ENCODE data around the gene AIFM2.

- TF ChIP-seq POLR2AphosphoS5 (IDR thresholded peaks at IDR 0.05), result peak; percentile 66 to 75
- TF ChIP-seq, protein P1, sequence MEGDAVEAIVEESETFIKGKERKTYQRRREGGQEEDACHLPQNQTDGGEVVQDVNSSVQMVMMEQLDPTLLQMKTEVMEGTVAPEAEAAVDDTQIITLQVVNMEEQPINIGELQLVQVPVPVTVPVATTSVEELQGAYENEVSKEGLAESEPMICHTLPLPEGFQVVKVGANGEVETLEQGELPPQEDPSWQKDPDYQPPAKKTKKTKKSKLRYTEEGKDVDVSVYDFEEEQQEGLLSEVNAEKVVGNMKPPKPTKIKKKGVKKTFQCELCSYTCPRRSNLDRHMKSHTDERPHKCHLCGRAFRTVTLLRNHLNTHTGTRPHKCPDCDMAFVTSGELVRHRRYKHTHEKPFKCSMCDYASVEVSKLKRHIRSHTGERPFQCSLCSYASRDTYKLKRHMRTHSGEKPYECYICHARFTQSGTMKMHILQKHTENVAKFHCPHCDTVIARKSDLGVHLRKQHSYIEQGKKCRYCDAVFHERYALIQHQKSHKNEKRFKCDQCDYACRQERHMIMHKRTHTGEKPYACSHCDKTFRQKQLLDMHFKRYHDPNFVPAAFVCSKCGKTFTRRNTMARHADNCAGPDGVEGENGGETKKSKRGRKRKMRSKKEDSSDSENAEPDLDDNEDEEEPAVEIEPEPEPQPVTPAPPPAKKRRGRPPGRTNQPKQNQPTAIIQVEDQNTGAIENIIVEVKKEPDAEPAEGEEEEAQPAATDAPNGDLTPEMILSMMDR (IDR thresholded peaks at IDR 0.05), result peak in 3 of 6 experiments; percentile 16 to 31 (median 17)
- peak in 2 of 4 donors; percentile 50 to 75 for TF ChIP-seq POLR2A (IDR thresholded peaks at IDR 0.05)
Observed at GRCh38 chr10:70132098-70133029, at the start of gene AIFM2.
